ENCODE measurements around the gene LST1. TPM values are rescaled to one million over a fixed set of nuclear protein-coding genes. Genes with fewer than 3 reads are reported as not detected.

LST1 gene
- total and polyA plus RNA-seq, 2 of the 4 experiments (the other 2 are of a cell fraction), result not detected

- no peak overlapping the region for H3K9ac ChIP-seq (ENCODE audit: low read depth, low read length)
- H3K9me3 ChIP-seq (ENCODE audit: control insufficient read depth, insufficient read depth, low read length), result no peaks in the 10 kb centered on the region
- no peak overlapping the region for H4K91ac ChIP-seq (ENCODE audit: insufficient read depth, low read depth, low read length)
- no peak overlapping the region for H3K4me3 ChIP-seq (ENCODE audit: insufficient read depth, low read depth, low read length)
- no peak overlapping the region for H2BK15ac ChIP-seq (ENCODE audit: low read depth, low read length)
- H3K27ac ChIP-seq (ENCODE audit: insufficient read depth, low read length), result no peak overlapping the region
- in situ Hi-C loops (cut with MboI; ENCODE audit: low sequenced_read_pairs), result no loop called here
- dilution Hi-C loops (cut with HindIII; ENCODE audit: low sequenced_read_pairs, unreplicated experiment), result no loop called here
- ATAC-seq (ENCODE audit: low read depth) (no peak), DNase-seq (no peak)
- H3K56ac ChIP-seq (ENCODE audit: extremely low read depth, insufficient read depth, low read length), result no peak overlapping the region
- no peak overlapping the region for H2BK20ac ChIP-seq (ENCODE audit: low read depth, low read length)
- H2AFZ ChIP-seq (replicated peaks; ENCODE audit: low read length, poor library complexity), result no peak overlapping the region
- H2BK120ac ChIP-seq (ENCODE audit: low read depth, low read length), result no peak overlapping the region
- H3K18ac ChIP-seq (ENCODE audit: low read depth, low read length), result no peak overlapping the region
- no peak overlapping the region for H3K14ac ChIP-seq (replicated peaks; ENCODE audit: low read depth, low read length)
- H3K4me1 ChIP-seq (ENCODE audit: control insufficient read depth, insufficient read depth, low read length), result peaks cover 4% of the 10 kb centered on the region; the same call in 1 of the 2 replicates
- intact Hi-C loops (cut with micrococcal nuclease), result no loop called here
- no peaks in the 10 kb centered on the region for H4K20me1 ChIP-seq (ENCODE audit: insufficient read depth, low read length)
- H4K8ac ChIP-seq (ENCODE audit: low read depth in 2 of 2, low read length in 2 of 2), result no peak overlapping the region
- H3K4ac ChIP-seq (ENCODE audit: low read depth, low read length), result no peak overlapping the region
- POLR2A ChIA-PET (ENCODE audit: unreplicated experiment), result no interaction called here
- no peaks in the 10 kb centered on the region for H3K79me1 ChIP-seq (ENCODE audit: low read depth in 1 of 2, low read length in 2 of 2)
- H2AK5ac ChIP-seq (ENCODE audit: low read depth, low read length), result no peak overlapping the region
- no peak overlapping the region for H4K5ac ChIP-seq (ENCODE audit: low read depth, low read length)
- peaks cover 28% of the 10 kb centered on the region for H3K27me3 ChIP-seq (ENCODE audit: control insufficient read depth, insufficient read depth, low read length)
- no peaks in the 10 kb centered on the region for H3K36me3 ChIP-seq (ENCODE audit: control insufficient read depth, insufficient read depth, low read length)
- no TSS peak for BruUV-seq (replicated peaks)
- 71% methylated on average over 6 of the region's 19 CpGs; no CpG with 5 or more reads in 1 of the 2 experiments for WGBS, 2 experiments (ENCODE audit: extremely low coverage in 2 of 2, insufficient read length in 1 of 2)
- no peak overlapping the region for H2BK5ac ChIP-seq (ENCODE audit: low read depth, low read length, poor library complexity, severe bottlenecking)
- CTCF ChIA-PET, result interaction anchor here (1.1 to 1.2 kb wide), 2 partner anchors 26 to 31 kb away, joined by 3 read pairs; partner anchors contain the start of gene ATP6V1G2
- H3K9me1 ChIP-seq (ENCODE audit: insufficient read depth, low read length), result no peaks in the 10 kb centered on the region; the same call in 1 of the 2 replicates
- H2AK9ac ChIP-seq (replicated peaks; ENCODE audit: low read depth, low read length, poor library complexity), result no peak overlapping the region
- no peak overlapping the region for H3K23ac ChIP-seq (ENCODE audit: low read depth, low read length)
- TF ChIP-seq RCOR1 (IDR thresholded peaks at IDR 0.05; ENCODE audit: insufficient replicate concordance, low read length) (no peak), FOS (IDR thresholded peaks at IDR 0.05; ENCODE audit: low read depth, low read length) (no peak), RAD21 (IDR thresholded peaks at IDR 0.05; ENCODE audit: low read length) (no peak), CTCF (conservative IDR thresholded peaks at IDR 0.05; ENCODE audit: low read depth, low read length) (no peak), USF2 (IDR thresholded peaks at IDR 0.05; ENCODE audit: low read depth, low read length) (no peak), BHLHE40 (IDR thresholded peaks at IDR 0.05; ENCODE audit: low read depth, low read length) (no peak), MXI1 (IDR thresholded peaks at IDR 0.05; ENCODE audit: borderline replicate concordance, low read depth, low read length) (no peak), RFX5 (IDR thresholded peaks at IDR 0.05; ENCODE audit: low read depth, low read length) (no peak)
- no peak overlapping the region for H3K4me2 ChIP-seq (ENCODE audit: low read depth, low read length)
Observed at GRCh38 chr6:31576897-31577578, 9.0 kb upstream of the LST1 start.
